HCT116 (cell line): ENCODE measurements around the gene ZSWIM3.

Experiments used
- CTCF ChIP-seq, 3 experiments: fragments of 200-600 bp in 1 of 3; sonication (generic) in 1 of 3; IDR thresholded peaks in 2 of 3; conservative IDR thresholded peaks in 1 of 3; 2 replicates each; pipeline ENCODE4 v1.5.1; 2012 to 2017; ENCODE audit warnings: low read depth in 2 of 3, low read length in 2 of 3, antibody characterized with exemption in 1 of 3, borderline replicate concordance in 1 of 3, control low read depth in 1 of 3, mild to moderate bottlenecking in 1 of 3, mixed read lengths in 1 of 3, mixed run types in 1 of 3, moderate library complexity in 1 of 3; ENCODE audit not compliant: insufficient read depth in 1 of 3
- EGR1 ChIP-seq: IDR thresholded peaks from 2 replicates; pipeline ENCODE4 v1.6.1; 2012; ENCODE audit warnings: low read depth
- EZH2phosphoT487 ChIP-seq: fragments of 200-600 bp; IDR thresholded peaks from 2 replicates; pipeline ENCODE4 v1.6.1; 2018; ENCODE audit warnings: antibody characterized with exemption, borderline replicate concordance
- POLR2A ChIP-seq: IDR thresholded peaks from 2 replicates; pipeline ENCODE4 v1.7.0; 2011; ENCODE audit warnings: borderline replicate concordance; ENCODE audit not compliant: insufficient read depth, insufficient read length; ENCODE audit errors: extremely low read depth
- POLR2AphosphoS5 ChIP-seq: IDR thresholded peaks from 2 replicates; pipeline ENCODE4 v1.6.1; 2011; ENCODE audit warnings: mild to moderate bottlenecking, low read depth, low read length, moderate library complexity
- TCF7L2 ChIP-seq: IDR thresholded peaks from 2 replicates; pipeline ENCODE4 v1.7.0; 2011; ENCODE audit warnings: borderline replicate concordance, inconsistent platforms; ENCODE audit not compliant: insufficient read depth, insufficient read length; ENCODE audit errors: extremely low read depth
- YY1 ChIP-seq: IDR thresholded peaks from 2 replicates; pipeline ENCODE4 v1.6.1; 2011; ENCODE audit warnings: low read length, low read depth, moderate library complexity, mild to moderate bottlenecking; ENCODE audit not compliant: insufficient replicate concordance; ENCODE audit errors: extremely low read depth
- ZNF274 ChIP-seq: fragments of 200-500 bp; sonication (Bioruptor generic); IDR thresholded peaks from 2 replicates; pipeline ENCODE4 v1.6.1; 2014; ENCODE audit warnings: mild to moderate bottlenecking, low read depth, low read length, inconsistent platforms
- TF ChIP-seq, protein P1 (sequence below): IDR thresholded peaks from 2 replicates; pipeline ENCODE4 v1.6.1; 2012

DNA sequence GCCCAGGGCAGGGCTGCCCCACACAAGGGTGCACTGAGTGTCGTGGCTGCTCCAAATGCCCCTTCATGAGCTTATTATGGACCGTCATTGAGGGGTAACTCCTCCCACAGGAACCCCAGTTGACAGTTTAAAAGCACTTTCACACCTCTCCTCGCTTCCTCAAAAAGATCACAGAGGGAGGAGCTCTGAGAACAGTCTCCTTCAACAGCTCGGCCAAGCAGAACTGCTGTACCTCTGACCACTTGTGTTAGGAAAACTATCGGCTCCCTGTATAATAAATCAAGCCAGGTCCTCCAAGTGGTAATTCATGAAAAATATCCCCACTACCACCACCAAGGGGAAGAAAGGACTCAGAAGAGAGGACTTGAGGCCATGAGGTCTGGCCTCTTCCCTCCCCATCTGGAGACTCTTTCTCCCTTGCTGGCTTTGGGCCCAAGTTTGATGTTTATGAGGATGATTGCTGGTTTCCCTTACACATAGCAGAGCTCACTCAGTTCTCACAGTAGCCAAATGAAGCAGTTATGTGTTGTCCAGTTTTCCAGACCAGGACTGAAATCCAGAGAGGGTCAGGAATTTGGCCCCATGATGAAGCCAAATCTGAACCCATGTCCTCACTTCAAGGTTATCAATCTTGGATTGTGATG is 15.1 kb upstream of the ZSWIM3 start:
- TF ChIP-seq POLR2A (no peak), CTCF (IDR thresholded peaks at IDR 0.05 in 2 of 3, conservative IDR thresholded peaks at IDR 0.05 in 1 of 3; ENCODE audit: borderline replicate concordance in 1 of 3, insufficient read depth in 1 of 3, low read depth in 2 of 3, low read length in 2 of 3) (no peak), TCF7L2 (no peak), EZH2phosphoT487 (no peak), YY1 (no peak), ZNF274 (no peak), EGR1 (no peak), POLR2AphosphoS5 (no peak)
- TF ChIP-seq, protein P1, sequence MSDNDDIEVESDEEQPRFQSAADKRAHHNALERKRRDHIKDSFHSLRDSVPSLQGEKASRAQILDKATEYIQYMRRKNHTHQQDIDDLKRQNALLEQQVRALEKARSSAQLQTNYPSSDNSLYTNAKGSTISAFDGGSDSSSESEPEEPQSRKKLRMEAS: no peak
